H9 (cell line): ENCODE measurements around the gene RETNLB. TPM values are rescaled to one million over a fixed set of nuclear protein-coding genes. Genes with fewer than 3 reads are reported as not detected.

ENCODE experiments used
- DNase-seq: peaks from one replicate; pipeline ENCODE4 v3.0.0-alpha.2; 2017
- H2AFZ ChIP-seq: one replicate; pipeline ENCODE4 v1.6.1; 2013; ENCODE audit warnings: mild to moderate bottlenecking, low read length, control low read depth, moderate library complexity
- H2AK5ac ChIP-seq: 2 replicates; pipeline ENCODE4 v1.6.1; 2013; ENCODE audit warnings: low read length, control low read depth, mixed read lengths; ENCODE audit not compliant: insufficient read length
- H2BK120ac ChIP-seq: one replicate; pipeline ENCODE4 v1.6.1; 2013; ENCODE audit warnings: low read depth, mild to moderate bottlenecking, low read length, control low read depth, inconsistent platforms; ENCODE audit not compliant: poor library complexity, severe bottlenecking
- H2BK12ac ChIP-seq: 2 replicates; pipeline ENCODE4 v1.6.1; 2013; ENCODE audit warnings: low read length, control low read depth, mixed read lengths, low read depth; ENCODE audit not compliant: insufficient read length
- H2BK15ac ChIP-seq: 2 replicates; pipeline ENCODE4 v1.6.1; 2013; ENCODE audit warnings: low read depth, low read length, control low read depth
- H2BK20ac ChIP-seq: one replicate; pipeline ENCODE4 v1.6.1; 2013; ENCODE audit warnings: low read depth, mild to moderate bottlenecking, low read length, control low read depth, inconsistent platforms; ENCODE audit not compliant: poor library complexity, severe bottlenecking
- H2BK5ac ChIP-seq: 2 replicates; pipeline ENCODE4 v1.6.1; 2013; ENCODE audit warnings: low read length, control low read depth, mixed read lengths; ENCODE audit not compliant: insufficient read length
- H3K14ac ChIP-seq: 2 replicates; pipeline ENCODE4 v1.6.1; 2013; ENCODE audit warnings: low read length, control low read depth; ENCODE audit not compliant: insufficient read depth
- H3K18ac ChIP-seq: 2 replicates; pipeline ENCODE4 v1.6.1; 2013; ENCODE audit warnings: low read depth, mild to moderate bottlenecking, mixed read lengths, low read length, control low read depth; ENCODE audit not compliant: insufficient read length
- H3K23ac ChIP-seq: 2 replicates; pipeline ENCODE4 v1.6.1; 2013; ENCODE audit warnings: low read length, control low read depth, mixed read lengths, low read depth; ENCODE audit not compliant: insufficient read length
- H3K23me2 ChIP-seq: 2 replicates; pipeline ENCODE4 v1.6.1; 2013; ENCODE audit warnings: low read depth, mild to moderate bottlenecking, mixed read lengths, low read length, control low read depth; ENCODE audit not compliant: insufficient read length, poor library complexity, severe bottlenecking
- H3K27ac ChIP-seq: 2 replicates; pipeline ENCODE4 v1.5.1; 2013; ENCODE audit warnings: low read length, control low read depth, mixed read lengths, low read depth; ENCODE audit not compliant: insufficient read length
- H3K27me3 ChIP-seq: 2 replicates; pipeline ENCODE4 v1.6.1; 2013; ENCODE audit warnings: low read length, control low read depth, inconsistent platforms; ENCODE audit not compliant: insufficient read depth
- H3K4ac ChIP-seq: 2 replicates; pipeline ENCODE4 v1.6.1; 2013; ENCODE audit warnings: low read depth, mild to moderate bottlenecking, control low read depth, inconsistent platforms, low read length, moderate library complexity
- H3K4me1 ChIP-seq: 2 replicates; pipeline ENCODE4 v1.6.1; 2013; ENCODE audit warnings: low read length, control low read depth, inconsistent platforms; ENCODE audit not compliant: insufficient read depth
- H3K4me2 ChIP-seq: 2 replicates; pipeline ENCODE4 v1.6.1; 2013; ENCODE audit warnings: low read length, control low read depth, mixed read lengths; ENCODE audit not compliant: insufficient read length, insufficient read depth
- H3K56ac ChIP-seq: 2 replicates; pipeline ENCODE4 v1.6.1; 2013; ENCODE audit warnings: low read depth, mild to moderate bottlenecking, mixed read lengths, low read length, control low read depth; ENCODE audit not compliant: insufficient read length
- H3K79me1 ChIP-seq: 2 replicates; pipeline ENCODE4 v1.6.1; 2013; ENCODE audit warnings: low read depth, mild to moderate bottlenecking, moderate library complexity, low read length, control low read depth, inconsistent platforms; ENCODE audit not compliant: insufficient read depth, poor library complexity, severe bottlenecking
- H3K79me2 ChIP-seq: 2 replicates; pipeline ENCODE4 v1.6.1; 2013; ENCODE audit warnings: low read length, control low read depth, inconsistent platforms; ENCODE audit not compliant: insufficient read depth
- H3K9ac ChIP-seq: 2 replicates; pipeline ENCODE4 v1.6.1; 2013; ENCODE audit warnings: low read length, control low read depth, mixed read lengths; ENCODE audit not compliant: insufficient read length; ENCODE audit errors: extremely low read depth
- H3K9me3 ChIP-seq: one replicate; pipeline ENCODE4 v1.6.1; 2013; ENCODE audit warnings: low read depth, low read length, inconsistent platforms; ENCODE audit not compliant: control insufficient read depth
- H3T11ph ChIP-seq: one replicate; pipeline ENCODE4 v1.6.1; 2013; ENCODE audit warnings: mild to moderate bottlenecking, low read length, control low read depth, inconsistent platforms
- H4K20me1 ChIP-seq: one replicate; pipeline ENCODE4 v1.6.1; 2013; ENCODE audit not compliant: control insufficient read depth, insufficient read length, insufficient read depth
- H4K5ac ChIP-seq: 2 replicates; pipeline ENCODE4 v1.6.1; 2013; ENCODE audit warnings: low read depth, mild to moderate bottlenecking, mixed read lengths, low read length, control low read depth; ENCODE audit not compliant: insufficient read length
- H4K8ac ChIP-seq: replicated peaks from 2 replicates; pipeline ENCODE4 v1.6.1; 2013; ENCODE audit warnings: low read length, control low read depth, mixed read lengths, low read depth; ENCODE audit not compliant: insufficient read length
- H4K91ac ChIP-seq: 2 replicates; pipeline ENCODE4 v1.6.1; 2013; ENCODE audit warnings: low read depth, mild to moderate bottlenecking, moderate library complexity, mixed read lengths, low read length, control low read depth; ENCODE audit not compliant: insufficient read length
- H3K27ac Mint-ChIP-seq, 3 experiments: 2 replicates in 2 of 3; 3 replicates in 1 of 3; pipeline ENCODE4 v1.8.0; 2020 to 2021; ENCODE audit warnings: mixed read lengths in 3 of 3, mild to moderate bottlenecking in 1 of 3, moderate library complexity in 1 of 3
- H3K27me3 Mint-ChIP-seq: 2 replicates; pipeline ENCODE4 v1.8.0; 2021; ENCODE audit warnings: low read depth, mild to moderate bottlenecking, moderate library complexity, mixed read lengths
- H3K36me3 Mint-ChIP-seq, 3 experiments: 2 replicates in 2 of 3; 3 replicates in 1 of 3; pipeline ENCODE4 v1.8.0; 2020 to 2021; ENCODE audit warnings: low read depth in 3 of 3, mixed read lengths in 3 of 3; ENCODE audit not compliant: insufficient read depth in 1 of 3
- H3K4me1 Mint-ChIP-seq, 2 experiments: 2 replicates each; pipeline ENCODE4 v1.8.0; 2020; ENCODE audit warnings: mixed read lengths in 2 of 2
- H3K4me3 Mint-ChIP-seq, 2 experiments: 2 replicates in 1 of 2; 3 replicates in 1 of 2; pipeline ENCODE4 v1.8.0; 2020 to 2021; ENCODE audit warnings: mild to moderate bottlenecking in 2 of 2, mixed read lengths in 2 of 2, moderate library complexity in 1 of 2
- H3K9me3 Mint-ChIP-seq, 2 experiments: 2 replicates in 1 of 2; 3 replicates in 1 of 2; pipeline ENCODE4 v1.8.0; 2020; ENCODE audit warnings: mild to moderate bottlenecking in 2 of 2, mixed read lengths in 2 of 2, moderate library complexity in 1 of 2
- WGBS: extraction: QIAGEN DNeasy Blood & Tissue Kit; methylation state at CpG from one replicate; pipeline ENCODE4 v1.1.7; 2013; ENCODE audit warnings: missing lambda C conversion rate, low lambda C conversion rate, mixed read lengths; ENCODE audit not compliant: insufficient read length; ENCODE audit errors: extremely low coverage; 5-methylcytosine and 5-hydroxymethylcytosine counted together
- total RNA-seq: library from RNA; stranded (reverse); gene quantifications from 2 replicates; pipeline ENCODE4 v1.2.1, GENCODE V29; 2021
- TF ChIP-seq, protein P1 (sequence below): fragments of 200-600 bp; sonication (generic); conservative IDR thresholded peaks from 3 replicates; pipeline ENCODE4 v1.8.0; 2021; ENCODE audit warnings: antibody characterized with exemption, mild to moderate bottlenecking

The RETNLB gene
- total RNA-seq, 1 experiment from 2014 or later, result not detected

DNA sequence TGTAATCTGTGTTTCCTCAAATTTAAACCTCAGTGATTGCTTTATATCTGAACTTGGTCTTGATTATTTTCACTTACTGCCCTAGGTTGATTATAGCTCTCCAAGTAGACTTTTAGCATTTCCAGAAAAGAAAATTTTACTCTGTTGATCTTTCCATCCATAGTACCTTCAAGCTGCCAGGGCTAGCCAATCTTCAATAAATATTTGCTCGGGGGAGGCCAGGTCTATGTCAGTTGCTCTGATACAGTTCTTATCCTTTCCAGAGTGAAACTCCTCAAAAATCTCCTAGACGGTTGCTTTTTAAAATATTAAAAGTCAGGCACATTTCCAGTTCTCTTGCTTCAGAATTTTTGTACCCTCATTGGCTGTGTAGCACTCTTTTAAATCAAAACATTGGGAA lies 38.8 kb downstream of the RETNLB start:
- H3K4ac ChIP-seq, result no peak overlapping the region
- DNase-seq, result no peak
- H2AFZ ChIP-seq, result no peak overlapping the region
- no peak overlapping the region for H2AK5ac ChIP-seq
- H3K79me1 ChIP-seq, result no peaks in the 10 kb centered on the region
- H3K9me3 ChIP-seq, result no peaks in the 10 kb centered on the region
- H2BK12ac ChIP-seq, result no peak overlapping the region
- no peak overlapping the region for H3K56ac ChIP-seq
- no peak overlapping the region for H2BK120ac ChIP-seq
- H3T11ph ChIP-seq, result no peak overlapping the region
- no peak overlapping the region for H3K4me3 Mint-ChIP-seq
- H3K27me3 ChIP-seq, result no peaks in the 10 kb centered on the region
- no peaks in the 10 kb centered on the region for H3K36me3 Mint-ChIP-seq
- H3K23ac ChIP-seq, result no peak overlapping the region
- H3K27me3 Mint-ChIP-seq, result no peaks in the 10 kb centered on the region
- no peaks in the 10 kb centered on the region for H4K20me1 ChIP-seq
- H3K4me2 ChIP-seq, result no peak overlapping the region
- no peaks in the 10 kb centered on the region for H3K4me1 Mint-ChIP-seq
- TF ChIP-seq, protein P1, sequence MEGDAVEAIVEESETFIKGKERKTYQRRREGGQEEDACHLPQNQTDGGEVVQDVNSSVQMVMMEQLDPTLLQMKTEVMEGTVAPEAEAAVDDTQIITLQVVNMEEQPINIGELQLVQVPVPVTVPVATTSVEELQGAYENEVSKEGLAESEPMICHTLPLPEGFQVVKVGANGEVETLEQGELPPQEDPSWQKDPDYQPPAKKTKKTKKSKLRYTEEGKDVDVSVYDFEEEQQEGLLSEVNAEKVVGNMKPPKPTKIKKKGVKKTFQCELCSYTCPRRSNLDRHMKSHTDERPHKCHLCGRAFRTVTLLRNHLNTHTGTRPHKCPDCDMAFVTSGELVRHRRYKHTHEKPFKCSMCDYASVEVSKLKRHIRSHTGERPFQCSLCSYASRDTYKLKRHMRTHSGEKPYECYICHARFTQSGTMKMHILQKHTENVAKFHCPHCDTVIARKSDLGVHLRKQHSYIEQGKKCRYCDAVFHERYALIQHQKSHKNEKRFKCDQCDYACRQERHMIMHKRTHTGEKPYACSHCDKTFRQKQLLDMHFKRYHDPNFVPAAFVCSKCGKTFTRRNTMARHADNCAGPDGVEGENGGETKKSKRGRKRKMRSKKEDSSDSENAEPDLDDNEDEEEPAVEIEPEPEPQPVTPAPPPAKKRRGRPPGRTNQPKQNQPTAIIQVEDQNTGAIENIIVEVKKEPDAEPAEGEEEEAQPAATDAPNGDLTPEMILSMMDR, result no peak
- H4K5ac ChIP-seq, result no peak overlapping the region
- no peaks in the 10 kb centered on the region for H3K4me1 ChIP-seq
- H2BK20ac ChIP-seq, result no peak overlapping the region
- H4K91ac ChIP-seq, result no peak overlapping the region
- no peak overlapping the region for H3K14ac ChIP-seq
- no peaks in the 10 kb centered on the region for H3K79me2 ChIP-seq
- H3K27ac Mint-ChIP-seq, result no peak overlapping the region; a peak in 1 of 7 replicates
- H3K18ac ChIP-seq, result no peak overlapping the region
- no peak overlapping the region for H2BK15ac ChIP-seq
- no peaks in the 10 kb centered on the region for H3K23me2 ChIP-seq
- no peak overlapping the region for H3K27ac ChIP-seq
- no CpG with 5 or more reads among the region's 2 CpGs for WGBS
- H2BK5ac ChIP-seq, result no peak overlapping the region
- H3K9me3 Mint-ChIP-seq, result no peaks in the 10 kb centered on the region
- H4K8ac ChIP-seq, result no peak overlapping the region
- no peak overlapping the region for H3K9ac ChIP-seq
